Retina (tissue), 1 donor: ENCODE measurements around the gene GPR32.
A peak's percentile ranks its signal among the peaks of the same experiment; 100 is the strongest.
"Not testable (repeated sequence)": the region's sequence is repeated elsewhere in the genome, so short reads cannot be mapped to it uniquely, and the experiment has no call there.

Experiments used
- DNase-seq: peaks from one replicate; pipeline ENCODE4 v3.0.0-alpha.2; 2016

The GPR32 gene

GRCh38 chr19:50804420-50805272 lies 34.4 kb downstream of the GPR32 start:
- peak; percentile 100 for DNase-seq

GRCh38 chr19:50808856-50809255 lies 38.6 kb downstream of the GPR32 start:
- no peak for DNase-seq

GRCh38 chr19:50811622-50812238 lies 41.5 kb downstream of the GPR32 start:
- DNase-seq: not testable (repeated sequence)

GRCh38 chr19:50812474-50812873 lies 42.2 kb downstream of the GPR32 start:
- no peak for DNase-seq

GRCh38 chr19:50814883-50815282 lies 44.6 kb downstream of the GPR32 start:
- DNase-seq: no peak

GRCh38 chr19:50815439-50815838 lies 45.2 kb downstream of the GPR32 start:
- no peak for DNase-seq

- peak; percentile 86 for DNase-seq
Observed at GRCh38 chr19:50817941-50818858, 47.9 kb downstream of the GPR32 start.

DNA sequence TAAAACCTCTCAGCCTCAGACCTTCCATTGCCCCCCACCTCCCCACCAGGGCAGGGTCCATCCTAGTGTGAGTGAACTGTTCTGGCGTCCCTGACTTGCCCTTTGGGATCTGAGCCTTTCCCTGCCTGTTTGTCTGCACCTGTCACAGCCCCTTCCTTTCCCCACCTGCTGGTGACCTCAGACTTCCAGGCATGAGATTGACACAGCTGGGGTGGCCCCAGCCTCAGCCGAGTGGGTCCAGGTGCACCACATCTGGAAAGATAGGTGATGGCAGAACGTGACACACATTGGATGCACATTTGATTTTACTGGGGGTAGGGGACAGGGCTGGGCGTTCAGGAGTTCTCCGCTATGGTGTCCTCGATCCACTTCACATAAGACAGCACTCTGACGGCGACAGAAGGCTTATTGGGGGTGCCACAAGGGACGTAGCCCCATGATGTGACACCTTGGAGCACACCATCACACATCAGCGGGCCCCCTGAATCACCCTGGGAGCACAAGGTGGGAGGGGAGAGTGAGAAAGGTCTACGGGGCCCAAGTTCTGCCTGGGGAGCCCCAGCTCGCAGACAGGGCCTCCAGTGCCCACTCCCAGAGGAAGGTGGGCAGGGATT lies 48.7 kb downstream of the GPR32 start:
- no peak for DNase-seq

DNA sequence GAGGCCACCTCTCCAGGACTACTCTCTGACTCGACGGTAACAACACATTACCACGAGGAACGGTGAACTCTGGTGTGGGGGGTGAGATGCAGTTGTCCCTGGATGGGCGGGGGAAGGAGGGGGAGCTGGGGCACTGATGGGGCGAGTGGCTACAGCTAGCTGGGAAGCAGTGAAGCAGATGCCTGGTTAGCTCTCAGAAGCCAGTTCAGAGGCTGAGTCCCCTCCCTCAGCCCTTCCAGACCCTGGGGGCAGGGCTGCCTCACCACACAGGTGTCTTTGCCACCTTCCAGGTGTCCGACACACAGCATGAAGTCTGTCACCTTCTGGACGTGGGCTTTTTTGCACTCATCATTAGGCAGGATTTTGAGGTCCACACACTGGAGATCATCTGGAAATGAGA lies 49.4 kb downstream of the GPR32 start:
- DNase-seq: no peak

DNA sequence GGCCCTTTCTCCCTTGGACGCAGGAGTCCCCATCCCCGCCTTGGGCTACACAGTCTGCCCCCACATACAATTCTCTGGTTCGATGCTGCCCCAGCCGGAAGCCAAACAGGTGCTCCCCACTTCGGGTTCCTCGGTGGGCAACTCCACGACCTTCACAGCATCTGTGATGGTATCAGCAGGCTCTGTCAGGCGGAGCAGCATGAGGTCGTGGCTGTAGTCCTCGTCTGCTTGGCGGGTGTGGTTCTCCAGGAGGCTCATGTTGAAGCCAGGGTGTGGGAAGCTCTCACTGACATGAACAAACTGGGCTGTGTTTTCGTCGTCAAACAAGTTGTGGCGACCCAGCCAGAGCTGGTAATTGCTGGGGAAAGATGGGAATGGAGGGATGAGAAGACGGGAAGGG lies 49.8 kb downstream of the GPR32 start:
- no peak for DNase-seq

- DNase-seq: no peak
Observed at GRCh38 chr19:50820549-50821247, 50.4 kb downstream of the GPR32 start.

DNA sequence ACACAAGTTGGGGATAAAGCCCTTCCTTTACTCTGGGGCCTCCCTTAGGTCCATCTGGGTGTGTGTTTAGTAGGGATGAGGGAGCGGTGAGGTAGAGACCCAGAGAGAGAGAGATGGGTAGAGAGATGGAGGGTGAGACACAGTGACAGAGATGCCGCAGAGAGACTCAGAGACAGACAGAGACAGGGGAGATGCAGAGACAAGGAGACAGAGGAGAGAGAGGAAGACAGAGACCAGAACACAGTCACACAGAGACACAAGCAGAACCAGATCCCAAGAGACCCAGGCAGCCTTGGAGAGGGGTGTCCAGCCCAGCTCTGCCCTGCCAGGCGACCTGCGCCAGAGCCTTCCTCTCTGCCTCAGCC lies 51.0 kb downstream of the GPR32 start:
- no peak for DNase-seq
